H1 (cell line): ENCODE data around the gene TXNDC11. TPM values are rescaled to one million over a fixed set of nuclear protein-coding genes. Genes with fewer than 3 reads are reported as not detected.

Experiments
- CTCF ChIA-PET: fragments of 300-600 bp; sonication (Branson Sonifier 250); formaldehyde crosslinking; loops from one replicate; lab custom pipeline; 2021; ENCODE audit not compliant: partially characterized antibody; lab: Charles Lee
- POLR2A ChIA-PET: fragments of 300-600 bp; sonication (Branson Sonifier 250); formaldehyde crosslinking; loops from one replicate; lab custom pipeline; 2021; ENCODE audit warnings: inconsistent platforms; ENCODE audit not compliant: partially characterized antibody; lab: Charles Lee
- DNase-seq, 2 experiments: peaks; one replicate each; pipeline versions ENCODE4 v3.0.0 to v3.0.0-alpha.2; 2010 to 2022; ENCODE audit warnings: low spot score in 2 of 2, low read depth in 1 of 2, mixed read lengths in 1 of 2
- FAIRE-seq: peaks from 2 replicates; lab custom pipeline; 2011; peaks lifted over from hg19 to GRCh38; lab: Jason Lieb, UNC
- H2AFZ ChIP-seq: 2 replicates; pipeline ENCODE4 v1.8.1; 2012; ENCODE audit warnings: low read length, inconsistent platforms
- H2AK5ac ChIP-seq: 2 replicates; pipeline ENCODE4 v1.6.1; 2013; ENCODE audit warnings: low read depth, low read length
- H2BK120ac ChIP-seq: replicated peaks from 2 replicates; pipeline ENCODE3; 2013; ENCODE audit warnings: low read depth, low read length, inconsistent platforms
- H2BK12ac ChIP-seq: 2 replicates; pipeline ENCODE4 v1.6.1; 2013; ENCODE audit warnings: low read depth, low read length
- H2BK15ac ChIP-seq: 2 replicates; pipeline ENCODE4 v1.6.1; 2013; ENCODE audit warnings: low read length
- H2BK20ac ChIP-seq: 2 replicates; pipeline ENCODE4 v1.6.1; 2013; ENCODE audit warnings: low read length
- H2BK5ac ChIP-seq: 2 replicates; pipeline ENCODE4 v1.6.1; 2013; ENCODE audit warnings: low read depth, low read length
- H3K14ac ChIP-seq: 2 replicates; pipeline ENCODE4 v1.6.1; 2013; ENCODE audit warnings: inconsistent platforms; ENCODE audit not compliant: insufficient read length
- H3K18ac ChIP-seq: 2 replicates; pipeline ENCODE4 v1.6.1; 2013; ENCODE audit warnings: low read length; ENCODE audit errors: extremely low read depth
- H3K23ac ChIP-seq: 2 replicates; pipeline ENCODE4 v1.6.1; 2013; ENCODE audit warnings: inconsistent platforms; ENCODE audit not compliant: insufficient read length
- H3K23me2 ChIP-seq: 2 replicates; pipeline ENCODE4 v1.6.1; 2013; ENCODE audit warnings: low read depth, low read length
- H3K27ac ChIP-seq: 2 replicates; pipeline ENCODE4 v1.6.1; 2011; ENCODE audit warnings: low read depth, low read length, inconsistent platforms
- H3K27me3 ChIP-seq, 4 experiments: replicated peaks in 1 of 4; 1 replicate in 1 of 4; 2 replicates in 3 of 4; pipeline versions ENCODE4 v1.6.1 to v1.8.1; 2011 to 2013; ENCODE audit warnings: low read length in 3 of 4, mild to moderate bottlenecking in 3 of 4, inconsistent platforms in 2 of 4, mixed read lengths in 2 of 4, moderate library complexity in 1 of 4; ENCODE audit not compliant: control insufficient read depth in 3 of 4, insufficient read depth in 3 of 4; ENCODE audit errors: extremely low read depth in 1 of 4
- H3K36me3 ChIP-seq, 4 experiments: 2 replicates each; pipeline versions ENCODE4 v1.6.1 to v1.8.1; 2011 to 2013; ENCODE audit warnings: mild to moderate bottlenecking in 4 of 4, low read length in 3 of 4, moderate library complexity in 2 of 4, control low read depth in 1 of 4, inconsistent platforms in 1 of 4; ENCODE audit not compliant: insufficient read depth in 4 of 4, control insufficient read depth in 2 of 4
- H3K4ac ChIP-seq: replicated peaks from 2 replicates; pipeline ENCODE3; 2013; ENCODE audit warnings: low read length, low read depth, mixed read lengths, inconsistent platforms; ENCODE audit not compliant: insufficient read length
- H3K4me1 ChIP-seq, 4 experiments: replicated peaks in 1 of 4; 1 replicate in 1 of 4; 2 replicates in 3 of 4; pipeline versions ENCODE4 v1.6.1 to v1.8.1; 2011 to 2013; ENCODE audit warnings: low read length in 3 of 4, inconsistent platforms in 2 of 4, mixed read lengths in 1 of 4; ENCODE audit not compliant: insufficient read depth in 4 of 4, control insufficient read depth in 3 of 4
- H3K4me2 ChIP-seq, 2 experiments: 2 replicates each; pipeline versions ENCODE4 v1.6.1 to v1.8.1; 2011 to 2013; ENCODE audit warnings: low read depth in 2 of 2, low read length in 2 of 2, control low read depth in 1 of 2, inconsistent platforms in 1 of 2, mild to moderate bottlenecking in 1 of 2; ENCODE audit not compliant: insufficient read depth in 1 of 2
- H3K4me3 ChIP-seq, 4 experiments: fragments of 200-600, 300-600 bp in 1 of 4; sonication (generic), shearing (Covaris generic), sonication (Bioruptor Twin) in 1 of 4; 2 replicates each; pipeline versions ENCODE4 v1.5.1 to v1.8.1; 2011 to 2016; ENCODE audit warnings: low read length in 4 of 4, low read depth in 3 of 4, control low read depth in 2 of 4, inconsistent platforms in 2 of 4, mild to moderate bottlenecking in 2 of 4, mixed read lengths in 1 of 4, moderate library complexity in 1 of 4; ENCODE audit not compliant: insufficient read depth in 2 of 4; ENCODE audit errors: extremely low read depth in 1 of 4
- H3K56ac ChIP-seq: replicated peaks from 2 replicates; pipeline ENCODE3; 2013; ENCODE audit warnings: low read depth, mild to moderate bottlenecking, mixed read lengths, low read length, inconsistent platforms; ENCODE audit not compliant: insufficient read length
- H3K79me1 ChIP-seq: 2 replicates; pipeline ENCODE4 v1.6.1; 2013; ENCODE audit warnings: low read depth, low read length, control low read depth
- H3K79me2 ChIP-seq, 2 experiments: 2 replicates each; pipeline versions ENCODE4 v1.6.1 to v1.8.1; 2012 to 2013; ENCODE audit warnings: low read length in 2 of 2, mild to moderate bottlenecking in 2 of 2, inconsistent platforms in 1 of 2; ENCODE audit not compliant: insufficient read depth in 2 of 2, control insufficient read depth in 1 of 2
- H3K9ac ChIP-seq, 4 experiments: replicated peaks in 1 of 4; 1 replicate in 1 of 4; 2 replicates in 3 of 4; pipeline versions ENCODE4 v1.6.1 to v1.8.1; 2011 to 2013; ENCODE audit warnings: low read depth in 3 of 4, low read length in 3 of 4, control low read depth in 2 of 4, mild to moderate bottlenecking in 2 of 4, moderate library complexity in 2 of 4, inconsistent platforms in 1 of 4; ENCODE audit errors: extremely low read depth in 1 of 4
- H3K9me3 ChIP-seq, 2 experiments: 2 replicates each; pipeline versions ENCODE4 v1.6.1 to v1.8.1; 2012 to 2013; ENCODE audit warnings: mild to moderate bottlenecking in 2 of 2, moderate library complexity in 2 of 2, control low read depth in 1 of 2, inconsistent platforms in 1 of 2, low read depth in 1 of 2, low read length in 1 of 2, mixed read lengths in 1 of 2; ENCODE audit not compliant: insufficient read depth in 2 of 2
- H4K20me1 ChIP-seq, 2 experiments: replicated peaks in 1 of 2; 2 replicates each; pipeline versions ENCODE3 to v1.8.1; 2011 to 2013; ENCODE audit warnings: inconsistent platforms in 2 of 2, low read length in 2 of 2, mild to moderate bottlenecking in 1 of 2; ENCODE audit not compliant: insufficient read depth in 2 of 2, control insufficient read depth in 1 of 2
- H4K5ac ChIP-seq: 2 replicates; pipeline ENCODE4 v1.6.1; 2013; ENCODE audit warnings: low read length, low read depth, mixed read lengths, inconsistent platforms; ENCODE audit not compliant: insufficient read length
- H4K8ac ChIP-seq: 2 replicates; pipeline ENCODE4 v1.8.0; 2013; ENCODE audit warnings: mild to moderate bottlenecking, moderate library complexity, low read length, inconsistent platforms; ENCODE audit not compliant: insufficient read depth; ENCODE audit errors: extremely low read depth
- H4K91ac ChIP-seq: replicated peaks from 2 replicates; pipeline ENCODE3; 2013; ENCODE audit warnings: low read length, mixed read lengths, inconsistent platforms; ENCODE audit not compliant: insufficient read length
- POLR2A ChIP-seq, 2 experiments: IDR thresholded peaks; 1 replicate in 1 of 2; 2 replicates in 1 of 2; pipeline ENCODE4 v1.6.1; 2011; ENCODE audit warnings: low read depth in 2 of 2, low read length in 2 of 2, mild to moderate bottlenecking in 2 of 2; ENCODE audit errors: control extremely low read depth in 1 of 2
- SIRT6 ChIP-seq: IDR thresholded peaks from one replicate; pipeline ENCODE4 v1.7.1; 2012; ENCODE audit warnings: low read length, inconsistent platforms
- SIX5 ChIP-seq: IDR thresholded peaks from 2 replicates; pipeline ENCODE4 v1.6.1; 2011; ENCODE audit warnings: mild to moderate bottlenecking, low read depth, low read length
- WGBS, 2 experiments: shearing (Covaris generic) in 1 of 2; methylation state at CpG; one replicate each; pipeline versions ENCODE4 v1.1.6 to v1.1.7; 2013 to 2015; ENCODE audit warnings: low lambda C conversion rate in 2 of 2, mixed read lengths in 2 of 2, inconsistent platforms in 1 of 2, low coverage in 1 of 2, missing lambda C conversion rate in 1 of 2; ENCODE audit not compliant: insufficient replicate concordance in 2 of 2, insufficient coverage in 1 of 2, insufficient read length in 1 of 2; ENCODE audit errors: extremely low coverage in 1 of 2, missing lambda C conversion rate in 1 of 2; 5-methylcytosine and 5-hydroxymethylcytosine counted together
- polyA plus RNA-seq, 7 experiments: library from polyadenylated mRNA; depleted of rRNA in 3 of 7; stranded (reverse) in 5 of 7; unstranded in 2 of 7; fragments of >200 nt in 5 of 7; fragments of 200-250 nt in 2 of 7; gene quantifications; 1 replicate in 5 of 7; 2 replicates in 1 of 7; 4 replicates in 1 of 7; pipeline versions ENCODE4 v1.2.1 to v1.2.3, GENCODE V29; 2011 to 2013; ENCODE audit warnings: missing spikeins in 2 of 7, mixed read lengths in 2 of 7
- total RNA-seq: library from RNA; stranded (reverse); fragmentation: NEBNext Ultra II Directional; extraction: Animal tissue kit (Norgen Biotek cat#: 25700); gene quantifications from 2 replicates; pipeline ENCODE4 v1.2.1, GENCODE V29; 2021

Gene TXNDC11
- total and polyA plus RNA-seq, 2 of the 8 experiments (the other 6 are each of a cell fraction or from before 2014, with no cell fraction given): 13.5 to 13.8 TPM

- no peak overlapping the region for H3K23ac ChIP-seq
- no peaks in the 10 kb centered on the region for H3K79me2 ChIP-seq
- H3K56ac ChIP-seq: no peak overlapping the region
- H3K4me1 ChIP-seq: no peaks in the 10 kb centered on the region
- DNase-seq (peak in 1 of 2 experiments; percentile 19), FAIRE-seq (no peak)
- no peak overlapping the region for H2BK120ac ChIP-seq
- no peak overlapping the region for H3K18ac ChIP-seq
- peaks cover 2 to 53% (median 40%) of the 10 kb centered on the region in 4 experiments; a peak in 7 of 8 replicates for H3K36me3 ChIP-seq
- H3K4ac ChIP-seq: no peak overlapping the region
- H3K27ac ChIP-seq: no peak overlapping the region
- no peak overlapping the region for H2BK12ac ChIP-seq
- no peak overlapping the region for H3K14ac ChIP-seq
- ChIA-PET CTCF (interaction anchor here (0.6 to 1.5 kb wide), 3 partner anchors 35 to 1411 kb away, joined by 3 to 4 read pairs (median 3); no protein-coding TSS in a partner anchor), POLR2A (no interaction called here)
- no peak for TF ChIP-seq SIX5
- no peak for TF ChIP-seq SIRT6
- no peak for TF ChIP-seq POLR2A (IDR thresholded peaks at IDR 0.05; ENCODE audit: control extremely low read depth in 1 of 2, low read depth in 2 of 2, low read length in 2 of 2)
- H4K20me1 ChIP-seq: no peaks in the 10 kb centered on the region
- no peak overlapping the region for H2BK15ac ChIP-seq
- H4K91ac ChIP-seq: no peak overlapping the region
- no peak overlapping the region for H3K4me3 ChIP-seq
- no peak overlapping the region for H2BK20ac ChIP-seq
- H3K27me3 ChIP-seq: no peaks in the 10 kb centered on the region
- no peak overlapping the region for H2AFZ ChIP-seq
- H2BK5ac ChIP-seq: no peak overlapping the region
- no peak overlapping the region for H4K5ac ChIP-seq
- no peaks in the 10 kb centered on the region for H3K9me3 ChIP-seq
- no peaks in the 10 kb centered on the region for H3K23me2 ChIP-seq
- no peak overlapping the region for H2AK5ac ChIP-seq
- WGBS, 2 experiments: 95% methylated on average over 10 of the region's 10 CpGs; no CpG with 5 or more reads in 1 of the 2 experiments
- H4K8ac ChIP-seq: no peak overlapping the region
- no peaks in the 10 kb centered on the region for H3K79me1 ChIP-seq
- no peak overlapping the region for H3K4me2 ChIP-seq
- no peak overlapping the region for H3K9ac ChIP-seq
Measured at GRCh38 chr16:11757671-11758545, 15.3 kb upstream of the TXNDC11 start.
